HepG2 (cell line): ENCODE measurements around the gene TUBB8B. TPM values are rescaled to one million over a fixed set of nuclear protein-coding genes. Genes with fewer than 3 reads are reported as not detected.
"Not testable (repeated sequence)": the region's sequence is repeated elsewhere in the genome, so short reads cannot be mapped to it uniquely, and the experiment has no call there.

Experiments used
- ATAC-seq: fragments of 200-7000 bp; cut with Tn5 transposase; 3 replicates; pipeline ENCODE4 v1.9.1; 2020; ENCODE audit warnings: mild to moderate bottlenecking, moderate library complexity
- BruUV-seq: library from RNA; stranded (reverse); fragments of 400-500 nt; replicated peaks from 2 replicates; lab custom pipeline; 2021; lab: Mats Ljungman, UMichigan
- CTCF ChIA-PET: fragments of 300-600 bp; formaldehyde crosslinking; extraction: SDS; loops from one replicate; lab custom pipeline; 2021; ENCODE audit warnings: low total read pairs, inconsistent platforms, low intra/inter-chr PET ratio; lab: Yijun Ruan, JAX
- POLR2A ChIA-PET: fragments of 350-600 bp; sonication (Branson Sonifier 250); formaldehyde crosslinking; loops from one replicate; lab custom pipeline; 2020; ENCODE audit warnings: antibody characterized with exemption, inconsistent platforms; lab: Yijun Ruan, JAX
- DNase-seq: peaks from one replicate; pipeline ENCODE4 v3.0.0-alpha.2; 2015; ENCODE audit warnings: low spot score
- FAIRE-seq: peaks from 3 replicates; lab custom pipeline; 2011; peaks lifted over from hg19 to GRCh38; lab: Jason Lieb, UNC
- H2AFZ ChIP-seq: one replicate; pipeline ENCODE4 v1.6.1; 2011; ENCODE audit warnings: low read length, inconsistent platforms
- H3K27ac ChIP-seq: fragments of 300-600 bp; 3 replicates; pipeline ENCODE4 v1.8.0; 2011; ENCODE audit warnings: mixed run types, mild to moderate bottlenecking, mixed read lengths, low read length, inconsistent platforms; ENCODE audit not compliant: insufficient read depth; ENCODE audit errors: extremely low read length
- H3K27me3 ChIP-seq, 2 experiments: fragments of 200-600 bp in 1 of 2; 2 replicates in 1 of 2; 3 replicates in 1 of 2; pipeline versions ENCODE4 v1.6.0 to v1.8.0; 2011; ENCODE audit warnings: low read length in 2 of 2, mild to moderate bottlenecking in 2 of 2, moderate library complexity in 2 of 2, inconsistent platforms in 1 of 2; ENCODE audit not compliant: insufficient read depth in 2 of 2, control insufficient read depth in 1 of 2
- H3K36me3 ChIP-seq, 2 experiments: fragments of 200-600 bp in 1 of 2; replicated peaks in 1 of 2; 2 replicates in 1 of 2; 3 replicates in 1 of 2; pipeline versions ENCODE4 v1.5.1 to v1.8.0; 2011; ENCODE audit warnings: low read length in 2 of 2, inconsistent platforms in 1 of 2; ENCODE audit not compliant: insufficient read depth in 2 of 2, control insufficient read depth in 1 of 2
- H3K4me1 ChIP-seq: 2 replicates; pipeline ENCODE4 v1.5.1; 2012; ENCODE audit warnings: low read length, inconsistent platforms; ENCODE audit not compliant: insufficient read depth
- H3K4me2 ChIP-seq: 2 replicates; pipeline ENCODE4 v1.6.0; 2011; ENCODE audit warnings: low read depth, low read length, inconsistent platforms
- H3K4me3 ChIP-seq, 3 experiments: fragments of 200-600 bp in 1 of 3; sonication (generic), shearing (Covaris generic) in 1 of 3; replicated peaks in 1 of 3; 2 replicates each; pipeline ENCODE4 v1.5.1; 2011 to 2016; ENCODE audit warnings: low read length in 3 of 3, inconsistent platforms in 2 of 3, low read depth in 2 of 3, mild to moderate bottlenecking in 2 of 3, control low read depth in 1 of 3, mixed read lengths in 1 of 3; ENCODE audit not compliant: insufficient read depth in 1 of 3
- H3K79me2 ChIP-seq: one replicate; pipeline ENCODE4 v1.6.1; 2011; ENCODE audit warnings: low read length, inconsistent platforms; ENCODE audit not compliant: insufficient read depth
- H3K9ac ChIP-seq: 2 replicates; pipeline ENCODE4 v1.6.0; 2011; ENCODE audit warnings: mild to moderate bottlenecking, low read depth, low read length, inconsistent platforms; ENCODE audit not compliant: insufficient read depth
- H3K9me3 ChIP-seq: 2 replicates; pipeline ENCODE4 v1.5.1; 2012; ENCODE audit warnings: mild to moderate bottlenecking, low read length
- H4K20me1 ChIP-seq: 2 replicates; pipeline ENCODE4 v1.6.0; 2011; ENCODE audit warnings: inconsistent platforms, mild to moderate bottlenecking, low read length, moderate library complexity; ENCODE audit not compliant: insufficient read depth
- CREM ChIP-seq, 2 experiments: sonication (generic) in 1 of 2; formaldehyde crosslinking in 1 of 2; IDR thresholded peaks; 2 replicates each; pipeline versions ENCODE4 v1.4.0 to v1.6.1; 2016 to 2020; ENCODE audit warnings: antibody characterized with exemption in 1 of 2, mild to moderate bottlenecking in 1 of 2, missing genetic modification reagents in 1 of 2
- GFI1 ChIP-seq: sonication (generic); formaldehyde crosslinking; IDR thresholded peaks from 2 replicates; pipeline ENCODE4 v1.5.0; 2020; ENCODE audit warnings: missing genetic modification reagents, mild to moderate bottlenecking, borderline replicate concordance
- SPEN ChIP-seq: sonication (generic); formaldehyde crosslinking; IDR thresholded peaks from 2 replicates; pipeline ENCODE4 v1.5.1; 2020; ENCODE audit warnings: low read depth, mild to moderate bottlenecking, missing genetic modification reagents
- ZKSCAN5 ChIP-seq: sonication (generic); formaldehyde crosslinking; IDR thresholded peaks from 2 replicates; pipeline ENCODE4 v1.5.1; 2020; ENCODE audit warnings: mild to moderate bottlenecking, missing genetic modification reagents
- ZNF543 ChIP-seq: sonication (generic); formaldehyde crosslinking; IDR thresholded peaks from 2 replicates; pipeline ENCODE4 v1.4.0; 2020; ENCODE audit warnings: mild to moderate bottlenecking, missing genetic modification reagents
- WGBS: methylation state at CpG from one replicate; pipeline ENCODE4 v1.1.6; 2017; ENCODE audit warnings: low lambda C conversion rate; 5-methylcytosine and 5-hydroxymethylcytosine counted together
- in situ Hi-C: cut with HindIII; loops from 2 replicates; pipeline ENCODE4 v1.10.0; 2017; ENCODE audit warnings: low pct_unique_long_range_greater_than_20kb; ENCODE audit not compliant: extremely low pct_ligation_motif_present
- intact Hi-C: fragments of 100-400 bp; cut with micrococcal nuclease; formaldehyde crosslinking; loops from one replicate; pipeline ENCODE4 v1.10.0; 2022; ENCODE audit not compliant: unreplicated experiment
- polyA plus RNA-seq, 8 experiments: library from polyadenylated mRNA; depleted of rRNA in 3 of 8; stranded (reverse) in 7 of 8; unstranded in 1 of 8; fragments of >200 nt; fragmentation: Illumina TruSeq in 4 of 8; extraction: Trizol in 4 of 8; gene quantifications; 2 replicates each; pipeline versions ENCODE4 v1.2.1 to v1.2.3, GENCODE V29; 2011 to 2016; ENCODE audit warnings: low read depth in 4 of 8, missing spikeins in 1 of 8, mixed read lengths in 1 of 8; ENCODE audit not compliant: insufficient read depth in 1 of 8
- total RNA-seq, 5 experiments: library from RNA; depleted of rRNA; stranded (reverse); fragments of >200 nt; fragmentation: Illumina TruSeq; extraction: Trizol; gene quantifications; 2 replicates each; pipeline ENCODE4 v1.2.3, GENCODE V29; 2016; ENCODE audit warnings: low read depth in 1 of 5
- TF ChIP-seq, protein P1 (sequence below): sonication (generic); formaldehyde crosslinking; IDR thresholded peaks from 2 replicates; pipeline ENCODE4; 2020; ENCODE audit warnings: missing genetic modification reagents, mild to moderate bottlenecking, borderline replicate concordance
- TF ChIP-seq, protein P2 (sequence below), 2 experiments: sonication (generic) in 1 of 2; formaldehyde crosslinking in 1 of 2; IDR thresholded peaks; 2 replicates each; pipeline versions ENCODE4 v1.4.0 to v1.6.1; 2016 to 2020; ENCODE audit warnings: borderline replicate concordance in 1 of 2, low read depth in 1 of 2, mild to moderate bottlenecking in 1 of 2, missing genetic modification reagents in 1 of 2

The TUBB8B gene
- total and polyA plus RNA-seq, 2 of the 13 experiments (the other 11 are each of a cell fraction or from before 2014, with no cell fraction given): 0.71 to 6.7 TPM

- in situ Hi-C loops, ATAC-seq, intact Hi-C loops, H3K4me2 ChIP-seq, BruUV-seq, H2AFZ ChIP-seq, H3K36me3 ChIP-seq, H3K79me2 ChIP-seq, H3K4me3 ChIP-seq, DNase-seq, H3K9ac ChIP-seq, POLR2A ChIA-PET, H3K9me3 ChIP-seq, FAIRE-seq, H3K27ac ChIP-seq, H3K27me3 ChIP-seq, H4K20me1 ChIP-seq, CTCF ChIA-PET: not testable (repeated sequence)
- 100% methylated on average over 1 of the region's 1 CpG for WGBS
- H3K4me1 ChIP-seq: peaks cover 39% of the 10 kb centered on the region
Observed at GRCh38 chr18:91561-91960, 42.1 kb upstream of the TUBB8B start.

GRCh38 chr18:90396-91193 lies 41.2 kb upstream of the TUBB8B start:
- ATAC-seq; FAIRE-seq; H3K36me3 ChIP-seq; H2AFZ ChIP-seq; BruUV-seq; in situ Hi-C loops; H3K27me3 ChIP-seq; H3K79me2 ChIP-seq; H4K20me1 ChIP-seq; POLR2A ChIA-PET; intact Hi-C loops; H3K4me3 ChIP-seq; CTCF ChIA-PET; H3K9ac ChIP-seq; H3K9me3 ChIP-seq; TF ChIP-seq CREM (CRISPR knock-in tag; IDR thresholded peaks at IDR 0.05): not testable (repeated sequence)
- peak overlapping the region; percentile 57 for H3K27ac ChIP-seq
- DNase-seq: peak; percentile 74
- 0 out of 2 replicates have a peak overlapping the region, but pooled peaks have one; percentile 32 for H3K4me2 ChIP-seq
- H3K4me1 ChIP-seq: peaks cover 42% of the 10 kb centered on the region
- WGBS: under 1% methylated on average over 13 of the region's 17 CpGs
- TF ChIP-seq ZNF543 (CRISPR knock-in tag) (peak; percentile 73), ZKSCAN5 (CRISPR knock-in tag) (0 out of 2 replicates have a peak, but pooled peaks have one; percentile 56), GFI1 (CRISPR knock-in tag) (peak; percentile 40; the same call in 1 of the 2 replicates), SPEN (CRISPR knock-in tag) (peak; percentile 30; the same call in 1 of the 2 replicates), CREM (IDR thresholded peaks at IDR 0.05) (peak; percentile 51; the same call in 1 of the 2 replicates)
- TF ChIP-seq, protein P1, sequence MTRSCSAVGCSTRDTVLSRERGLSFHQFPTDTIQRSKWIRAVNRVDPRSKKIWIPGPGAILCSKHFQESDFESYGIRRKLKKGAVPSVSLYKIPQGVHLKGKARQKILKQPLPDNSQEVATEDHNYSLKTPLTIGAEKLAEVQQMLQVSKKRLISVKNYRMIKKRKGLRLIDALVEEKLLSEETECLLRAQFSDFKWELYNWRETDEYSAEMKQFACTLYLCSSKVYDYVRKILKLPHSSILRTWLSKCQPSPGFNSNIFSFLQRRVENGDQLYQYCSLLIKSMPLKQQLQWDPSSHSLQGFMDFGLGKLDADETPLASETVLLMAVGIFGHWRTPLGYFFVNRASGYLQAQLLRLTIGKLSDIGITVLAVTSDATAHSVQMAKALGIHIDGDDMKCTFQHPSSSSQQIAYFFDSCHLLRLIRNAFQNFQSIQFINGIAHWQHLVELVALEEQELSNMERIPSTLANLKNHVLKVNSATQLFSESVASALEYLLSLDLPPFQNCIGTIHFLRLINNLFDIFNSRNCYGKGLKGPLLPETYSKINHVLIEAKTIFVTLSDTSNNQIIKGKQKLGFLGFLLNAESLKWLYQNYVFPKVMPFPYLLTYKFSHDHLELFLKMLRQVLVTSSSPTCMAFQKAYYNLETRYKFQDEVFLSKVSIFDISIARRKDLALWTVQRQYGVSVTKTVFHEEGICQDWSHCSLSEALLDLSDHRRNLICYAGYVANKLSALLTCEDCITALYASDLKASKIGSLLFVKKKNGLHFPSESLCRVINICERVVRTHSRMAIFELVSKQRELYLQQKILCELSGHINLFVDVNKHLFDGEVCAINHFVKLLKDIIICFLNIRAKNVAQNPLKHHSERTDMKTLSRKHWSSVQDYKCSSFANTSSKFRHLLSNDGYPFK (CRISPR knock-in tag): 0 out of 2 replicates have a peak, but pooled peaks have one; percentile 28
- TF ChIP-seq, protein P2, sequence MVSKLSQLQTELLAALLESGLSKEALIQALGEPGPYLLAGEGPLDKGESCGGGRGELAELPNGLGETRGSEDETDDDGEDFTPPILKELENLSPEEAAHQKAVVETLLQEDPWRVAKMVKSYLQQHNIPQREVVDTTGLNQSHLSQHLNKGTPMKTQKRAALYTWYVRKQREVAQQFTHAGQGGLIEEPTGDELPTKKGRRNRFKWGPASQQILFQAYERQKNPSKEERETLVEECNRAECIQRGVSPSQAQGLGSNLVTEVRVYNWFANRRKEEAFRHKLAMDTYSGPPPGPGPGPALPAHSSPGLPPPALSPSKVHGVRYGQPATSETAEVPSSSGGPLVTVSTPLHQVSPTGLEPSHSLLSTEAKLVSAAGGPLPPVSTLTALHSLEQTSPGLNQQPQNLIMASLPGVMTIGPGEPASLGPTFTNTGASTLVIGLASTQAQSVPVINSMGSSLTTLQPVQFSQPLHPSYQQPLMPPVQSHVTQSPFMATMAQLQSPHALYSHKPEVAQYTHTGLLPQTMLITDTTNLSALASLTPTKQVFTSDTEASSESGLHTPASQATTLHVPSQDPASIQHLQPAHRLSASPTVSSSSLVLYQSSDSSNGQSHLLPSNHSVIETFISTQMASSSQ (IDR thresholded peaks at IDR 0.05; ENCODE audit: low read depth): peak; percentile 24; the same call in 1 of the 2 replicates
- TF ChIP-seq, protein P2 (CRISPR knock-in tag; IDR thresholded peaks at IDR 0.05; ENCODE audit: borderline replicate concordance): peak; percentile 68; the same call in 1 of the 2 replicates
